ENCODE data around the gene MAGEC3.

Gene MAGEC3

DNA sequence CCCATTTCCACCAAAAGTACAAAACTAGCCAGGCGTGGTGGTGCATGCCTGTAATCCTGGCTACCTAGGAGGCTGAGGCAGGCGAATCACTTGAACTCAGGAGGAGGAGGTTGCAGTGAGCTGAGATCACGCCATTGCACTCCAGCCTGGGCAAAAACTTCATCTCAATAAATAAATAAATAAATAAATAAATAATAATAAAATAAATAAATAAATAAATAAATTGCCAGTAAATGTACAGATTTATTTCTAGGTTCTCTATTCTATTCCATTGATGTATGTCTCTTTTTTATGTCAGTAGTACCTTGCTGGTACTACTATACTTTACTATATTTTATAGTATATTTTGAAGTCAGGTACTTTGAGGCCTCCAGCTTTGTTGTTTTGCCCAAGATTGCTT lies 109.2 kb downstream of the MAGEC3 start:
- no peak for DNase-seq

Measured in NCI-H69 (cell line).